NOMO-1 treated with dmso at 0.1 percent for 144 hours (cell line): Measurements from ENCODE around the gene MAP4K3.
"Not testable (repeated sequence)": the region's sequence is repeated elsewhere in the genome, so short reads cannot be mapped to it uniquely, and the experiment has no call there.

ENCODE experiments used
- DNase-seq: peaks from one replicate; lab custom pipeline; 2025; ENCODE audit not compliant: unreplicated experiment; lab: John Stamatoyannopoulos, UW

The MAP4K3 gene

GRCh38 chr2:39244963-39245625 is 192.0 kb downstream of the MAP4K3 start:
- not testable (repeated sequence) for DNase-seq

GRCh38 chr2:39244241-39244862 is 192.7 kb downstream of the MAP4K3 start:
- DNase-seq = not testable (repeated sequence)

- no peak for DNase-seq
These were observed 193.5 kb downstream of the MAP4K3 start, which contains the start of gene CDKL4 for GRCh38 chr2:39243469-39244123. TSS of gene CDKL4 (minus strand) at chr2:39243970.

GRCh38 chr2:39241588-39241987 is 195.5 kb downstream of the MAP4K3 start:
- DNase-seq = no peak

- DNase-seq = no peak
These were observed 196.3 kb downstream of the MAP4K3 start for GRCh38 chr2:39240758-39241157.

GRCh38 chr2:39234754-39235153 is 202.3 kb downstream of the MAP4K3 start:
- no peak for DNase-seq

GRCh38 chr2:39232141-39232540 is 204.9 kb downstream of the MAP4K3 start:
- no peak for DNase-seq

GRCh38 chr2:39228413-39229209 is 208.5 kb downstream of the MAP4K3 start:
- no peak for DNase-seq

GRCh38 chr2:39227628-39228412 is 209.3 kb downstream of the MAP4K3 start:
- peak; percentile 45 for DNase-seq

- DNase-seq = no peak
These were observed 211.5 kb downstream of the MAP4K3 start for GRCh38 chr2:39225567-39225966.

GRCh38 chr2:39223909-39224308 is 213.2 kb downstream of the MAP4K3 start:
- DNase-seq = no peak

- DNase-seq = no peak
These were observed 215.6 kb downstream of the MAP4K3 start for GRCh38 chr2:39221459-39221858.

GRCh38 chr2:39220136-39220535 is 216.9 kb downstream of the MAP4K3 start:
- no peak for DNase-seq

GRCh38 chr2:39218391-39218790 is 218.7 kb downstream of the MAP4K3 start:
- DNase-seq = no peak

- DNase-seq = no peak
These were observed 219.9 kb downstream of the MAP4K3 start for GRCh38 chr2:39217192-39217550.

- DNase-seq = no peak
These were observed 220.5 kb downstream of the MAP4K3 start for GRCh38 chr2:39216346-39217191.

GRCh38 chr2:39215545-39215944 is 221.5 kb downstream of the MAP4K3 start:
- no peak for DNase-seq

GRCh38 chr2:39213015-39213414 is 224.1 kb downstream of the MAP4K3 start:
- DNase-seq = no peak

GRCh38 chr2:39210846-39211245 is 226.2 kb downstream of the MAP4K3 start:
- DNase-seq = no peak

GRCh38 chr2:39203382-39203781 is 233.7 kb downstream of the MAP4K3 start:
- DNase-seq = no peak
